ENCODE results near the gene MPC1L. TPM values are rescaled to one million over a fixed set of nuclear protein-coding genes. Genes with fewer than 3 reads are reported as not detected.
"Not testable (repeated sequence)": the region's sequence is repeated elsewhere in the genome, so short reads cannot be mapped to it uniquely, and the experiment has no call there.

MPC1L gene
- not detected for total RNA-seq

GRCh38 chrX:40623139-40623536 is at the start of gene MPC1L:
MPC1L (plus strand) TSS chrX:40623428; CDS start chrX:40623566, 138 bp downstream.
- no peaks in the 10 kb centered on the region for H3K4me1 ChIP-seq
- no peak for DNase-seq
- H3K27ac ChIP-seq = peak within 1 kb of the TSS in 1 of 4 donors; percentile 3
- intact Hi-C loops (cut with DNase I; ENCODE audit: low total_unique reads) = no loop called here
- H3K27me3 ChIP-seq = no peaks in the 10 kb centered on the region
- no peak within 1 kb of the TSS for H3K4me3 ChIP-seq
- in situ Hi-C loops (cut with MboI; ENCODE audit: low pct_ligation_motif_present in 1 of 4, low pct_unique_long_range_greater_than_20kb in 1 of 4, low sequenced_read_pairs in 3 of 4) = no loop called here
- no peaks in the 10 kb centered on the region for H3K36me3 ChIP-seq
- H3K9me3 ChIP-seq = no peaks in the 10 kb centered on the region
- no peak for TF ChIP-seq EP300 (IDR thresholded peaks at IDR 0.05; ENCODE audit: low read depth)
- no peak for TF ChIP-seq CTCF (IDR thresholded peaks at IDR 0.05)
- no peak for TF ChIP-seq POLR2A (IDR thresholded peaks at IDR 0.05)
- TF ChIP-seq POLR2AphosphoS5 (IDR thresholded peaks at IDR 0.05) = no peak
- WGBS, 2 donors (ENCODE audit: low coverage in 1 of 2) = 95% methylated on average over 38 of the region's 38 CpGs; no CpG with 5 or more reads in 1 of the 2 donors

- intact Hi-C loops (cut with DNase I; ENCODE audit: low total_unique reads) = no loop called here
- Histone ChIP-seq H3K4me1 (no peaks in the 10 kb centered on the region), H3K4me3 (no peak overlapping the region), H3K9me3 (no peaks in the 10 kb centered on the region), H3K27ac (no peak overlapping the region), H3K36me3 (no peaks in the 10 kb centered on the region), H3K27me3 (no peaks in the 10 kb centered on the region)
- DNase-seq = no peak
- in situ Hi-C loops (cut with MboI; ENCODE audit: low pct_ligation_motif_present in 1 of 4, low pct_unique_long_range_greater_than_20kb in 1 of 4, low sequenced_read_pairs in 3 of 4) = no loop called here
- TF ChIP-seq EP300 (IDR thresholded peaks at IDR 0.05; ENCODE audit: low read depth) = no peak
- TF ChIP-seq CTCF (IDR thresholded peaks at IDR 0.05) = peak in 1 of 5 experiments; percentile 10
- 55% methylated on average over 2 of the region's 2 CpGs; no CpG with 5 or more reads in 1 of the 2 donors for WGBS, 2 donors (ENCODE audit: low coverage in 1 of 2)
These were observed 49.5 kb upstream of the MPC1L start for GRCh38 chrX:40573763-40574162.

- in situ Hi-C loops (cut with MboI; ENCODE audit: low pct_ligation_motif_present in 1 of 4, low pct_unique_long_range_greater_than_20kb in 1 of 4, low sequenced_read_pairs in 3 of 4) = not testable (repeated sequence)
- 72% methylated on average over 2 of the region's 2 CpGs; no CpG with 5 or more reads in 1 of the 2 donors for WGBS, 2 donors (ENCODE audit: low coverage in 1 of 2)
These were observed 47.8 kb upstream of the MPC1L start for GRCh38 chrX:40575411-40575810.

GRCh38 chrX:40576291-40576690 is 46.9 kb upstream of the MPC1L start:
- no peak for TF ChIP-seq EP300 (IDR thresholded peaks at IDR 0.05; ENCODE audit: low read depth)
- TF ChIP-seq POLR2AphosphoS5 (IDR thresholded peaks at IDR 0.05) = no peak
- TF ChIP-seq CTCF (IDR thresholded peaks at IDR 0.05) = no peak
- TF ChIP-seq POLR2A (IDR thresholded peaks at IDR 0.05) = no peak
- H3K27me3 ChIP-seq = no peaks in the 10 kb centered on the region
- H3K36me3 ChIP-seq = no peaks in the 10 kb centered on the region
- 81% methylated on average over 3 of the region's 3 CpGs; no CpG with 5 or more reads in 1 of the 2 donors for WGBS, 2 donors (ENCODE audit: low coverage in 1 of 2)
- in situ Hi-C loops (cut with MboI; ENCODE audit: low pct_ligation_motif_present in 1 of 4, low pct_unique_long_range_greater_than_20kb in 1 of 4, low sequenced_read_pairs in 3 of 4) = no loop called here
- H3K4me3 ChIP-seq = no peak overlapping the region
- H3K27ac ChIP-seq = no peak overlapping the region
- DNase-seq = no peak
- no peaks in the 10 kb centered on the region for H3K9me3 ChIP-seq
- peaks cover 0 to 4% (median 0%) of the 10 kb centered on the region in 4 donors for H3K4me1 ChIP-seq
- intact Hi-C loops (cut with DNase I; ENCODE audit: low total_unique reads) = no loop called here

More at GRCh38 chrX:40575411-40575810, 47.8 kb upstream of the MPC1L start:
- DNase-seq; H3K27me3 ChIP-seq; H3K4me1 ChIP-seq; H3K36me3 ChIP-seq; H3K9me3 ChIP-seq; H3K4me3 ChIP-seq; H3K27ac ChIP-seq; intact Hi-C loops (cut with DNase I; ENCODE audit: low total_unique reads): not testable (repeated sequence)

- whole genome bisulfite sequencing, 2 donors (ENCODE audit: low coverage in 1 of 2) = 83 to 86% methylated on average over 1 to 7 of the region's 7 CpGs
These were observed 45.1 kb upstream of the MPC1L start for GRCh38 chrX:40578039-40578695.

More at GRCh38 chrX:40578039-40578695, 45.1 kb upstream of the MPC1L start:
- H3K4me1 ChIP-seq = peaks cover 3 to 13% (median 6%) of the 10 kb centered on the region in 4 donors
- DNase-seq = no peak
- TF ChIP-seq CTCF (IDR thresholded peaks at IDR 0.05) (no peak), EP300 (IDR thresholded peaks at IDR 0.05; ENCODE audit: low read depth) (no peak), POLR2AphosphoS5 (IDR thresholded peaks at IDR 0.05) (no peak), POLR2A (IDR thresholded peaks at IDR 0.05) (no peak)
- no peak overlapping the region for H3K4me3 ChIP-seq
- H3K36me3 ChIP-seq = no peaks in the 10 kb centered on the region
- no peaks in the 10 kb centered on the region for H3K9me3 ChIP-seq
- in situ Hi-C loops (cut with MboI; ENCODE audit: low pct_ligation_motif_present in 1 of 4, low pct_unique_long_range_greater_than_20kb in 1 of 4, low sequenced_read_pairs in 3 of 4) (no loop called here), intact Hi-C loops (cut with DNase I; ENCODE audit: low total_unique reads) (no loop called here)
- H3K27ac ChIP-seq = no peak overlapping the region
- H3K27me3 ChIP-seq = no peaks in the 10 kb centered on the region
